ENCODE results near the gene ITPR2. TPM values are rescaled to one million over a fixed set of nuclear protein-coding genes. Genes with fewer than 3 reads are reported as not detected.
A peak's percentile ranks its signal among the peaks of the same experiment; 100 is the strongest.

The ITPR2 gene
- total and polyA plus RNA-seq, 5 experiments from 2014 or later, result 4.6 to 45.9 (median 9.6) TPM

- Mint-ChIP-seq H3K36me3 (peaks cover 26 to 71% (median 68%) of the 10 kb centered on the region in 3 donors), H3K9me3 (peaks cover 0 to 10% (median 3%) of the 10 kb centered on the region in 9 donors), H3K4me1 (peaks cover 0 to 4% (median 0%) of the 10 kb centered on the region in 4 donors), H3K27me3 (no peaks in the 10 kb centered on the region), H3K27ac (no peak overlapping the region), H3K4me3 (no peak overlapping the region)
- ATAC-seq (no peak), DNase-seq (no peak)
- POLR2A ChIA-PET, result no interaction called here
These were observed 448.5 kb downstream of the ITPR2 start for GRCh38 chr12:26384536-26384935.

GRCh38 chr12:26383041-26383440, 450.0 kb downstream of the ITPR2 start:
- no peaks in the 10 kb centered on the region for H3K27me3 Mint-ChIP-seq
- DNase-seq (no peak), ATAC-seq (no peak)
- peaks cover 0 to 10% (median 3%) of the 10 kb centered on the region in 9 donors for H3K9me3 Mint-ChIP-seq
- H3K27ac Mint-ChIP-seq, result peak overlapping the region in 1 of 10 donors; percentile 52
- H3K4me3 Mint-ChIP-seq, result no peak overlapping the region
- peaks cover 0 to 2% (median 0%) of the 10 kb centered on the region in 4 donors for H3K4me1 Mint-ChIP-seq
- POLR2A ChIA-PET, result no interaction called here
- H3K36me3 Mint-ChIP-seq, result peaks cover 26 to 62% (median 59%) of the 10 kb centered on the region in 3 donors

- POLR2A ChIA-PET, result no interaction called here
- peaks cover 0 to 4% (median 0%) of the 10 kb centered on the region in 4 donors for H3K4me1 Mint-ChIP-seq
- H3K27ac Mint-ChIP-seq, result no peak overlapping the region
- no peaks in the 10 kb centered on the region for H3K27me3 Mint-ChIP-seq
- ATAC-seq (no peak), DNase-seq (no peak)
- H3K36me3 Mint-ChIP-seq, result peaks cover 22 to 51% (median 44%) of the 10 kb centered on the region in 3 donors
- peaks cover 0 to 10% (median 3%) of the 10 kb centered on the region in 9 donors for H3K9me3 Mint-ChIP-seq
- no peak overlapping the region for H3K4me3 Mint-ChIP-seq
These were observed 452.1 kb downstream of the ITPR2 start for GRCh38 chr12:26380897-26381296.

GRCh38 chr12:26379777-26380467, 453.1 kb downstream of the ITPR2 start:
- Mint-ChIP-seq H3K4me1 (peaks cover 0 to 2% (median 0%) of the 10 kb centered on the region in 4 donors), H3K4me3 (no peak overlapping the region), H3K27me3 (no peaks in the 10 kb centered on the region), H3K9me3 (peaks cover 0 to 7% (median 0%) of the 10 kb centered on the region in 9 donors), H3K36me3 (peaks cover 13 to 44% (median 34%) of the 10 kb centered on the region in 3 donors), H3K27ac (no peak overlapping the region)
- DNase-seq (no peak), ATAC-seq (no peak)
- POLR2A ChIA-PET, result no interaction called here

- ATAC-seq, result no peak
- Mint-ChIP-seq H3K4me1 (peaks cover 0 to 2% (median 0%) of the 10 kb centered on the region in 4 donors), H3K27ac (no peak overlapping the region), H3K27me3 (no peaks in the 10 kb centered on the region), H3K36me3 (peaks cover 1 to 39% (median 26%) of the 10 kb centered on the region in 3 donors), H3K9me3 (peaks cover 0 to 1% (median 0%) of the 10 kb centered on the region in 9 donors), H3K4me3 (no peak overlapping the region)
- POLR2A ChIA-PET, result no interaction called here
- no peak for DNase-seq
These were observed 454.3 kb downstream of the ITPR2 start for GRCh38 chr12:26378711-26379110.

- DNase-seq (no peak), ATAC-seq (no peak)
- H3K4me1 Mint-ChIP-seq, result peaks cover 0 to 2% (median 0%) of the 10 kb centered on the region in 4 donors
- no peak overlapping the region for H3K4me3 Mint-ChIP-seq
- POLR2A ChIA-PET, result no interaction called here
- H3K36me3 Mint-ChIP-seq, result peaks cover 0 to 34% (median 28%) of the 10 kb centered on the region in 3 donors
- no peaks in the 10 kb centered on the region for H3K27me3 Mint-ChIP-seq
- no peak overlapping the region for H3K27ac Mint-ChIP-seq
- H3K9me3 Mint-ChIP-seq, result no peaks in the 10 kb centered on the region
These were observed 457.9 kb downstream of the ITPR2 start for GRCh38 chr12:26374934-26375680.

GRCh38 chr12:26373606-26374495, 459.1 kb downstream of the ITPR2 start:
- Mint-ChIP-seq H3K27me3 (no peaks in the 10 kb centered on the region), H3K4me1 (peaks cover 0 to 2% (median 0%) of the 10 kb centered on the region in 4 donors), H3K4me3 (no peak overlapping the region), H3K9me3 (no peaks in the 10 kb centered on the region), H3K27ac (no peak overlapping the region), H3K36me3 (peaks cover 0 to 32% (median 28%) of the 10 kb centered on the region in 3 donors)
- DNase-seq, result no peak
- POLR2A ChIA-PET, result no interaction called here
- ATAC-seq, result no peak

- Mint-ChIP-seq H3K27ac (no peak overlapping the region), H3K4me1 (peaks cover 0 to 2% (median 0%) of the 10 kb centered on the region in 4 donors), H3K36me3 (peaks cover 0 to 32% (median 28%) of the 10 kb centered on the region in 3 donors), H3K9me3 (no peaks in the 10 kb centered on the region), H3K27me3 (no peaks in the 10 kb centered on the region), H3K4me3 (no peak overlapping the region)
- ATAC-seq (no peak), DNase-seq (no peak)
- POLR2A ChIA-PET, result no interaction called here
These were observed 460.1 kb downstream of the ITPR2 start for GRCh38 chr12:26372866-26373265.

- H3K27me3 Mint-ChIP-seq, result no peaks in the 10 kb centered on the region
- POLR2A ChIA-PET, result no interaction called here
- no peaks in the 10 kb centered on the region for H3K4me1 Mint-ChIP-seq
- H3K27ac Mint-ChIP-seq, result no peak overlapping the region
- H3K4me3 Mint-ChIP-seq, result no peak overlapping the region
- no peak for ATAC-seq
- no peaks in the 10 kb centered on the region for H3K9me3 Mint-ChIP-seq
- H3K36me3 Mint-ChIP-seq, result peaks cover 0 to 33% (median 26%) of the 10 kb centered on the region in 3 donors
- DNase-seq, result no peak
These were observed 462.9 kb downstream of the ITPR2 start for GRCh38 chr12:26370098-26370497.

- Mint-ChIP-seq H3K36me3 (peaks cover 0 to 30% (median 29%) of the 10 kb centered on the region in 3 donors), H3K4me3 (no peak overlapping the region), H3K4me1 (no peaks in the 10 kb centered on the region), H3K9me3 (no peaks in the 10 kb centered on the region), H3K27me3 (no peaks in the 10 kb centered on the region), H3K27ac (no peak overlapping the region)
- POLR2A ChIA-PET, result no interaction called here
- no peak for ATAC-seq
- no peak for DNase-seq
These were observed 463.4 kb downstream of the ITPR2 start for GRCh38 chr12:26369588-26369987.

GRCh38 chr12:26367991-26368730, 464.8 kb downstream of the ITPR2 start:
- Mint-ChIP-seq H3K27ac (no peak overlapping the region), H3K4me3 (no peak overlapping the region)

GRCh38 chr12:26361964-26362363, 471.0 kb downstream of the ITPR2 start:
- ATAC-seq (no peak), DNase-seq (no peak)
- Mint-ChIP-seq H3K27me3 (no peaks in the 10 kb centered on the region), H3K4me1 (no peaks in the 10 kb centered on the region), H3K36me3 (peaks cover 0 to 26% (median 13%) of the 10 kb centered on the region in 3 donors), H3K9me3 (peaks cover 0 to 8% (median 0%) of the 10 kb centered on the region in 9 donors), H3K4me3 (no peak overlapping the region), H3K27ac (no peak overlapping the region)
- POLR2A ChIA-PET, result no interaction called here

More at GRCh38 chr12:26367991-26368730, 464.8 kb downstream of the ITPR2 start:
- POLR2A ChIA-PET, result no interaction called here
- no peak for DNase-seq
- Mint-ChIP-seq H3K27me3 (no peaks in the 10 kb centered on the region), H3K4me1 (no peaks in the 10 kb centered on the region), H3K9me3 (no peaks in the 10 kb centered on the region), H3K36me3 (peaks cover 0 to 35% (median 27%) of the 10 kb centered on the region in 3 donors)
- ATAC-seq, result no peak
